ENCODE measurements around the gene THBS2. TPM values are rescaled to one million over a fixed set of nuclear protein-coding genes. Genes with fewer than 3 reads are reported as not detected.
"Not testable (repeated sequence)": the region's sequence is repeated elsewhere in the genome, so short reads cannot be mapped to it uniquely, and the experiment has no call there.

THBS2 gene
- total RNA-seq, 1 experiment from 2014 or later, result not detected

DNA sequence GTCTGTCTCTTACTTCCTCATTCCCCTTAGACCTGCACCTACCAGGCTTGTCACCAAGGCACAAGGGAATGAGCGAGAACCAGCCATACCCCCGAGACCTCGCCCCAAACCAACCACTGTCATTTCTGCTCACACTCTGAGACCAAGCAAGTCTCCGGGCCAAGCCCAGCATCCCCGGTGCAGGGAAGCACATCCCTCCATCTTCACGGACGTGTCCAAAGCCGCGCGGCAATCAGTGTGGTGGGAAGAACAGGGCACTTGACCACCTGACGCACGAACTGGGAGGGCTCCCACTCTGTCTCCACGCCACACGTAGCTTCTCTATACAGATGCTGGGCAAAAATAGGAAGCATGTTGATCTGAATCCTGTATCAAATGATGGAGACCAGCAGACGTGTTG lies 28.4 kb upstream of the THBS2 start:
- in situ Hi-C loops (cut with HindIII; ENCODE audit: low pct_unique_long_range_greater_than_20kb, low sequenced_read_pairs), result no loop called here

GRCh38 chr6:169277619-169278018 lies 24.0 kb upstream of the THBS2 start:
- in situ Hi-C loops (cut with HindIII; ENCODE audit: low pct_unique_long_range_greater_than_20kb, low sequenced_read_pairs), result no loop called here
- no peak for DNase-seq (ENCODE audit: low read depth)

More for the DNA sequence above, 28.4 kb upstream of the THBS2 start:
- no peak for DNase-seq (ENCODE audit: low read depth)

DNA sequence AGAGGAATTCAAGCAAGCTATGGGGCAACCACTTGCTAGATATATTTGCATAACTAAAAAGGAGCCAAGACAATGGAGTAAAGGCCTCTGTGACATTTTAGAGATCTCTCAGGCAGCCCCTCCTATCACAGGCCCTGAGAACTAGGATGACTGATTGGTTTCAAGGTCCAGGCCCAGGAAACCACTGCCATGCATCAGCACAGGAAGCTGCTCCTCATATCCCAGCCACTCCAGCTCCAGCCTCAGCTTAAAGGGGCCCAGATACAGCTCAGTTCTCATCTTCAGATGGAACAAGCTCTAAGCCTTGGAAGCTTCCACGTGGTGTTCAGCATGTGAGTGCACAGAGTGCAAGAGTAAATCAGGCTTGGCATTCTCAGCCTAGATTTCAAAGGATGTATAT lies 21.1 kb upstream of the THBS2 start:
- in situ Hi-C loops (cut with HindIII; ENCODE audit: low pct_unique_long_range_greater_than_20kb, low sequenced_read_pairs), result no loop called here
- no peak for DNase-seq (ENCODE audit: low read depth)

DNA sequence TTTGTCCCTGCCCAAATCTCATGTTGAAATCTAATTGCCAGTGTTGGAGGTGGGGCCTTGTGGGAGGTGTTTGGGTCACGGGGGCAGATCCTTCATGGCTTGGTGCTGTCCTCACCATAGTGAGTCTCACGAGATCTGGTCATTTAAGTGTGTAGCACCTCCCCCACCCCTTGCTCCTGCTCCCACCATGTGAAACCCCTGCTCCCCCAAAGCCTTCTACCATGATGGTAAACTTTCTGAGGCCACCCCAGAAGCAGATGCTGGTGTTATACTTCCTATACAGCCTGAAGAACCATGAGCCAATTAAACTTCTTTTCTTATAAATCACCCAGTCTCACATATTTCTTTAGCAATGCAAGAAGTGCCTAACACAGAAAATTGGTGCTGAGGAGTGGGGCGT lies 19.9 kb upstream of the THBS2 start:
- in situ Hi-C loops (cut with HindIII; ENCODE audit: low pct_unique_long_range_greater_than_20kb, low sequenced_read_pairs), result no loop called here
- no peak for DNase-seq (ENCODE audit: low read depth)

DNA sequence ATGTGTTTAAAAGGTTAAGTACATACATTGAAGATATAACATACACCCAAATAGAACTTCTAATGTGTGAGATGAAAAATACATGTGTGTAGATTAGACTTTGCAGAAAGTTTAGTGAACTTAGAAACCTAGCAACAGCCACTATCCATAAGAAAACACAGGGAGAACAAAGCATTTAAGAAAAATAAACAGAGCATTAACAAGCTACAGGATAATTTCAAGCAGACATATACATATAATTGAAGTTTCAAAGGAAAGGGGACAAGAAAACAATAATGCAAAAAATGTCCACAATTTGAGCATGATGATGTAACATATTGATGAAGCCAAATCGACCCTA lies 18.2 kb upstream of the THBS2 start:
- no peak for DNase-seq (ENCODE audit: low read depth)
- in situ Hi-C loops (cut with HindIII; ENCODE audit: low pct_unique_long_range_greater_than_20kb, low sequenced_read_pairs), result no loop called here

DNA sequence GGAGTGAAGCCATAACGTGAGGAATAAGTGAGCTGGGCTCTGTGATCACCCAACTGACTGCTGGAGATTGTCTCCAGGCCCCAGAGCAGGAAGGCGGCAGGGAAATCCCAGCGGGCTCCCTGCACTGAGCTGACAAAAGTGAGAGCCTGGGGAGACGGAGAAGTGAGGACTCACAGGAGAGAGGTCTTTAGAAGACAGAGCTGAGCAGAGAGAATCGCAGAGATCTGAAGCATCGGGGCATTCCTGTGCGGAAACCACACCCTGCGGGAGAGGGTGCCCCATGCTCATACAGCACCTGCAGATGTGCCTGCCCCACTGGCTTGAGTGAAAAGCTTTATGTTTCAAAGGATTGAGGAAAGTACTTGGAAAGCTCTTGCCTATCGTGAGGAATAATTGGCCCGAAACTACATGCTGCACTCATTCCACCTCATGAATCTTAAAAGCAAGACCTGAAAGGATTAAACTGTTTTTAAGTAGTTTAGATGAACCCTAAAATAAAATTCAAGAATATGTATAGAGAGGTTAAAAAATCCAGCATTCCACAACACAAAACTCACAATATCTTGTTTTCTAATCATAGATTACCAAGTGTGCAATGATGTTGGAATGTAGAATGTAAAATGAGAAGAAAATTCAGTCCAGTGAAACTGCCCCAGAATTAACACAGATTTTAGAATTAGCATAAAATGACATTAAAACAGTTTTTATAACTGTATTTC lies 17.7 kb upstream of the THBS2 start:
- no peak for DNase-seq (ENCODE audit: low read depth)
- in situ Hi-C loops (cut with HindIII; ENCODE audit: low pct_unique_long_range_greater_than_20kb, low sequenced_read_pairs), result no loop called here

- in situ Hi-C loops (cut with HindIII; ENCODE audit: low pct_unique_long_range_greater_than_20kb, low sequenced_read_pairs); DNase-seq (ENCODE audit: low read depth): not testable (repeated sequence)
Measured at GRCh38 chr6:169270077-169270380, 16.4 kb upstream of the THBS2 start.

- in situ Hi-C loops (cut with HindIII; ENCODE audit: low pct_unique_long_range_greater_than_20kb, low sequenced_read_pairs), result no loop called here
- no peak for DNase-seq (ENCODE audit: low read depth)
Measured at GRCh38 chr6:169269180-169270076, 15.8 kb upstream of the THBS2 start.

DNA sequence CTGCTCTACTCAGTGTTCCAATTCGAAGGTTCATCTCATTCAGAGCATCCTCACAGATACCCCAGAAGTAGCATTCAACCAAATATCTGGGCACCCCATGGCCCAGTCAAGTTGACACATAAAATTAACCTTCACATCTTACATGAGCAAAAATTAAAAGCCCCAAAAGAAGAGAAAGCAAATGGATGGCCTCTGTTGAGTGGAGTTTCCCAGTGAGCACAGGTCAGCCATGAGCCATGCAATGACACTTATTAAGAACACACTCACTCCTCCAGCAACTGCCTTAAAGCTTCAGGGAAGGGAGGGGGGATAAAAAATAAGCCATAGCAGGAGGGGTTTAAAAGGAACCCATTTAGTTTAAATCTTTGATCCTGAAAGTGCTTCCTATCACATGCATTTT lies 14.6 kb upstream of the THBS2 start:
- no peak for DNase-seq (ENCODE audit: low read depth)
- in situ Hi-C loops (cut with HindIII; ENCODE audit: low pct_unique_long_range_greater_than_20kb, low sequenced_read_pairs), result no loop called here

DNA sequence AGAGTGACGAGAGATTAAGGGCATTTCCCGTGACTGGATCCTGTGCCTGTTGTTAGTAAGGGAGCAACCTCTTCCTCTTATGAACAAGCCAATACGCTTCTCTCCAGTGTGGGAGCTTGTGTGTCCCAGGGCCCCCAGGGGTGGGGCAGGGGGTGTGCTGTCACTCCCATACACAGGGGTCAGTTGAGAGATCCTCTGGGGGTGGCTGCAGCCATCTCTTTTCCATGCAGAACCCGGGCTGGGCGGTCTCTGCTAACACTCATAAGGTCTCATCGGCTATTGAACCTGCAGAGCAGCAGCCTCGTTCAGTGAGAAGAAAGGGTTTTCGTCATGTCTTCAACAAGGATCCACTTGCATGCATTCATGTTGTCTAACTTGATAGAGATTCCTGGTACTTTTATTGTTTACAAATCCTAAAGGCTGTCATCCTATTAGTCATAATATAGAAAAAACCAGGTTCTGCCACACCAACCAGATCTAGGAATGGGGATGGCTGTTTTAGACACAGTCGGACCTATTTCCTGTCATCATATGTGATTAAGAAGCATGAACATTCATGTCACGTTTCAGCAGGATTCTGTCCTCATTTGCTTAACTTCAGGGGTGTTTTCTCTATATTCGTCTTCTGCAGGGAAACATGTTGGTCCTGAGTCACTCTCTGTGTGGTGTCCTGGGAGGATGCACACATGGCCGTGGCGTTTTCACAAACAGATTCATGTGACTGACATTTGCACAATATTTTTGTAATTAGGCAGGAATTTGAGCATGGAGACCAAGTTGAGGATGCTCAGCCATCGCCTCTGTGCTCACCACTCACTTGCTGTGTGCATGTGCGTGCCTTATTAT lies 13.3 kb upstream of the THBS2 start:
- in situ Hi-C loops (cut with HindIII; ENCODE audit: low pct_unique_long_range_greater_than_20kb, low sequenced_read_pairs), result no loop called here
- no peak for DNase-seq (ENCODE audit: low read depth)

GRCh38 chr6:169266261-169266660 lies 12.6 kb upstream of the THBS2 start:
- DNase-seq (ENCODE audit: low read depth), result no peak
- in situ Hi-C loops (cut with HindIII; ENCODE audit: low pct_unique_long_range_greater_than_20kb, low sequenced_read_pairs), result no loop called here

- in situ Hi-C loops (cut with HindIII; ENCODE audit: low pct_unique_long_range_greater_than_20kb, low sequenced_read_pairs), result no loop called here
Measured at GRCh38 chr6:169265486-169266131, 12.0 kb upstream of the THBS2 start.

GRCh38 chr6:169263836-169264608 lies 10.4 kb upstream of the THBS2 start:
- in situ Hi-C loops (cut with HindIII; ENCODE audit: low pct_unique_long_range_greater_than_20kb, low sequenced_read_pairs), result no loop called here
- no peak for DNase-seq (ENCODE audit: low read depth)

More at GRCh38 chr6:169265486-169266131, 12.0 kb upstream of the THBS2 start:
- DNase-seq (ENCODE audit: low read depth), result no peak

DNA sequence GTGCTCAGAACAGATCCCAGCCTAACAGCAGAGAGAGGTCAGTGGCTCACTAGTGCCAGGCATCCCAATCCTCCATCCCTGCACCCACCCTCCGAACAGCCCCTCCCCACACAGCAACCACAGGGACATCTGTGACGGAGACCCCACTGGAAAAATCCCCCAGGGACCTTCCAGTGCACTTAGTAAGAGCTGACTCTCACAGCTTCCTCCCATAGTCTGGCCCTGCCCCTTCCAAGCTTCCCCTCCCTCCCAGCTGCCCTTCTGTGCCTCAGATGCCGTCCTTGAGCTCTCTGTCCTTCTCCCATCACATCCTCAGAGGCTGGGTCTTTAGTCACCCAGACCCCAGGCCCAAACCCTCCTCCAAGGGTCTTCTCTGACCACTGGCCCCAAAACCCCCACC lies 9.7 kb upstream of the THBS2 start:
- no peak for DNase-seq (ENCODE audit: low read depth)
- in situ Hi-C loops (cut with HindIII; ENCODE audit: low pct_unique_long_range_greater_than_20kb, low sequenced_read_pairs), result no loop called here

DNA sequence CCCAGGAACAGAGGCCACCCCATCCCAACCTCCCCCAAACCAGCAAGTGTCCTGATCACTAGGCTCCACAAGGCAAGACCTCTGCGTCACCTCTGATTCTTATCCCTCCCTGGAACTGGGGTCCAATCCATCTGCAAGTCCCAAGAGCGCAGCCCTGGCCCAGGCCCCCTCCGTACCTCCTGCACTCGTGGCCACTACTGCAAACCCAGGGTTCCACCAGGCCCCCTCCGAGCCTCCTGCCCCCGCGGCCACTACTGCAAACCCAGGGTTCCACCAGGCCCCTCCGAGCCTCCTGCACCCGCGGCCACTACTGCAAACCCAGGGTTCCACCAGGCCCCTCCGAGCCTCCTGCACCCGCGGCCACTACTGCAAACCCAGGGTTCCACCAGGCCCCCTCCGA lies 9.0 kb upstream of the THBS2 start:
- DNase-seq (ENCODE audit: low read depth); in situ Hi-C loops (cut with HindIII; ENCODE audit: low pct_unique_long_range_greater_than_20kb, low sequenced_read_pairs): not testable (repeated sequence)

GRCh38 chr6:169256518-169256917 lies 2.9 kb upstream of the THBS2 start:
- DNase-seq (ENCODE audit: low read depth), result no peak
- in situ Hi-C loops (cut with HindIII; ENCODE audit: low pct_unique_long_range_greater_than_20kb, low sequenced_read_pairs), result no loop called here

GRCh38 chr6:169256061-169256460 lies 2.4 kb upstream of the THBS2 start:
- in situ Hi-C loops (cut with HindIII; ENCODE audit: low pct_unique_long_range_greater_than_20kb, low sequenced_read_pairs), result no loop called here
- DNase-seq (ENCODE audit: low read depth), result no peak

DNA sequence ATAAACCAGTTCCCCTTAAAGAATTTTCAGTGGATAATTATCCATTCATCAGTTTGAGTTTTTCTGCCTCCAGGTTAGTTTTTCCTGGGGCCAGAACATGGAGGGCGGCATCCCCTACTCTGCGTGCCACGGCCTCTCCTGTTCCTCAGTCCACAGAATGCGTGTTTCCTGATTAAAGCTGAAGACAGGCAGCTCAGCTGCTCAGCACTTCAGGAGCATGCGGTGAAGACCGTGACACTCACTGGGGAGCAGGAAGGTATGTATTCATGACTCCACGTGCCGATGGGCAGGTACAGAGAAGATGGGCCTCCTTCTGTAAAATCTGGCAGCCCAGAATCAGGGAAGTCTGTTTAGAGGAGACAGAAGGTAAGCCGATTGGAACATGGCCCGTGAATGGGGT lies 2.0 kb upstream of the THBS2 start:
- in situ Hi-C loops (cut with HindIII; ENCODE audit: low pct_unique_long_range_greater_than_20kb, low sequenced_read_pairs), result no loop called here

More for the DNA sequence above, 2.0 kb upstream of the THBS2 start:
- no peak for DNase-seq (ENCODE audit: low read depth)

Data from Caki2 (cell line).